Keratinocyte (primary cell): ENCODE measurements around the gene CCNB3.

Experiments used
- EZH2 ChIP-seq: IDR thresholded peaks from one replicate; pipeline ENCODE4 v1.6.1; 2012; ENCODE audit warnings: inconsistent platforms, mild to moderate bottlenecking, low read length, moderate library complexity
- TF ChIP-seq, protein P1 (sequence below), 3 experiments: IDR thresholded peaks in 1 of 3; conservative IDR thresholded peaks in 1 of 3; optimal IDR thresholded peaks in 1 of 3; 2 replicates in 2 of 3; 3 replicates in 1 of 3; pipeline versions ENCODE3 to v1.5.1; 2011; ENCODE audit warnings: low read length in 3 of 3, mild to moderate bottlenecking in 3 of 3, moderate library complexity in 2 of 3, control low read depth in 1 of 3, inconsistent platforms in 1 of 3; ENCODE audit not compliant: insufficient read depth in 2 of 3; ENCODE audit errors: extremely low read depth in 1 of 3

DNA sequence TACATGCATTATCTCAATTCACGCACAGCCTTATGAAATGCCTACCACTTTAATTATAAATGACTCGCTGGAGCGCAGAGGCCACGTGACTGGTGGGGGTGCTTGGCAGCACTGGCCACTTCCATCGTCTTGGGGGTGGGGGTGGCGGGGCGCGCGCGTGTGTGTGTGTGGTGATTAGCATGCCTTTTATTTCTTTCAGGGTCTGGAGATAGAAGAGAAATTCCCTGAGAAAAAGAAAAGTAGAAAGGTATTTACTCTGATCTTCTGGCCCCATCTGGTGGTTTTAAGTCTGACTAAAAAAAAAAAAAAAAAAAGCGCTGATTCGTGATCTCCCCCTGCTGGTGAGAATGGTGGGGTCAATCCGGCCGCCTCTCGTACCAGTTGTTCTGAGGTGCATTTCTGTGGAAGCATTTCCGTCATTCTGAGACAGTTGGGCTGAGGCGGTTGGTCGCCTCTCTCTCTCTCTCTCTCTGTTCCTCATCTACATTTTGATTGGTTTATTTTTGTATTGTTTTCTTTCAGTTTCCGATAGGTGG lies at the start of gene CCNB3:
- TF ChIP-seq, protein P1, sequence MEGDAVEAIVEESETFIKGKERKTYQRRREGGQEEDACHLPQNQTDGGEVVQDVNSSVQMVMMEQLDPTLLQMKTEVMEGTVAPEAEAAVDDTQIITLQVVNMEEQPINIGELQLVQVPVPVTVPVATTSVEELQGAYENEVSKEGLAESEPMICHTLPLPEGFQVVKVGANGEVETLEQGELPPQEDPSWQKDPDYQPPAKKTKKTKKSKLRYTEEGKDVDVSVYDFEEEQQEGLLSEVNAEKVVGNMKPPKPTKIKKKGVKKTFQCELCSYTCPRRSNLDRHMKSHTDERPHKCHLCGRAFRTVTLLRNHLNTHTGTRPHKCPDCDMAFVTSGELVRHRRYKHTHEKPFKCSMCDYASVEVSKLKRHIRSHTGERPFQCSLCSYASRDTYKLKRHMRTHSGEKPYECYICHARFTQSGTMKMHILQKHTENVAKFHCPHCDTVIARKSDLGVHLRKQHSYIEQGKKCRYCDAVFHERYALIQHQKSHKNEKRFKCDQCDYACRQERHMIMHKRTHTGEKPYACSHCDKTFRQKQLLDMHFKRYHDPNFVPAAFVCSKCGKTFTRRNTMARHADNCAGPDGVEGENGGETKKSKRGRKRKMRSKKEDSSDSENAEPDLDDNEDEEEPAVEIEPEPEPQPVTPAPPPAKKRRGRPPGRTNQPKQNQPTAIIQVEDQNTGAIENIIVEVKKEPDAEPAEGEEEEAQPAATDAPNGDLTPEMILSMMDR (optimal IDR thresholded peaks at IDR 0.05 in 1 of 3, IDR thresholded peaks at IDR 0.05 in 1 of 3, conservative IDR thresholded peaks at IDR 0.05 in 1 of 3; ENCODE audit: extremely low read depth in 1 of 3, insufficient read depth in 2 of 3, low read length in 3 of 3) = peak; percentile 46 to 71 (median 57)
- TF ChIP-seq EZH2 = no peak
